KMS-11 (cell line): ENCODE data around the gene PRMT7.

ENCODE experiments used
- H2AFZ ChIP-seq: fragments of 200-600 bp; sonication (generic); 2 replicates; pipeline ENCODE4 v1.6.1; 2016; ENCODE audit warnings: antibody characterized with exemption, mixed run types, low read depth
- H3K27ac ChIP-seq: fragments of 200-600 bp; sonication (generic); 2 replicates; pipeline ENCODE4 v1.6.1; 2016; ENCODE audit warnings: mild to moderate bottlenecking, mixed run types
- H3K27me3 ChIP-seq: fragments of 200-600 bp; sonication (generic); 2 replicates; pipeline ENCODE4 v1.6.1; 2017; ENCODE audit warnings: mild to moderate bottlenecking, low read depth, mixed run types, moderate library complexity; ENCODE audit not compliant: insufficient read depth
- H3K36me3 ChIP-seq: fragments of 200-600 bp; sonication (generic); 2 replicates; pipeline ENCODE4 v1.6.1; 2017; ENCODE audit warnings: mild to moderate bottlenecking, mixed run types; ENCODE audit not compliant: insufficient read depth
- H3K4me1 ChIP-seq: fragments of 200-600 bp; sonication (generic); 2 replicates; pipeline ENCODE4 v1.6.1; 2016; ENCODE audit warnings: mild to moderate bottlenecking, low read depth, mixed run types; ENCODE audit not compliant: poor library complexity, severe bottlenecking
- H3K4me2 ChIP-seq: fragments of 200-600 bp; sonication (generic); 2 replicates; pipeline ENCODE4 v1.7.0; 2016; ENCODE audit warnings: mild to moderate bottlenecking, mixed run types
- H3K4me3 ChIP-seq: fragments of 200-600 bp; sonication (generic); IDR thresholded peaks from 2 replicates; pipeline ENCODE4 v1.6.1; 2017; ENCODE audit warnings: low read depth, low read length, mixed read lengths; ENCODE audit not compliant: insufficient read depth
- H3K79me2 ChIP-seq: fragments of 200-600 bp; sonication (generic); 2 replicates; pipeline ENCODE4 v1.6.1; 2016; ENCODE audit warnings: low read depth, mixed run types; ENCODE audit not compliant: insufficient read depth
- H3K9ac ChIP-seq: fragments of 200-600 bp; sonication (generic); 2 replicates; pipeline ENCODE4 v1.6.1; 2016; ENCODE audit warnings: mild to moderate bottlenecking, mixed run types
- H4K20me1 ChIP-seq: fragments of 200-600 bp; sonication (generic); 2 replicates; pipeline ENCODE4 v1.6.1; 2016; ENCODE audit warnings: mild to moderate bottlenecking, mixed run types; ENCODE audit not compliant: insufficient read depth
- TF ChIP-seq, protein P1 (sequence below): fragments of 200-600 bp; sonication (generic); conservative IDR thresholded peaks from 2 replicates; pipeline ENCODE4 v1.6.1; 2017; ENCODE audit warnings: low read depth, mild to moderate bottlenecking, antibody characterized with exemption, low read length, moderate library complexity, mixed read lengths

PRMT7 gene

DNA sequence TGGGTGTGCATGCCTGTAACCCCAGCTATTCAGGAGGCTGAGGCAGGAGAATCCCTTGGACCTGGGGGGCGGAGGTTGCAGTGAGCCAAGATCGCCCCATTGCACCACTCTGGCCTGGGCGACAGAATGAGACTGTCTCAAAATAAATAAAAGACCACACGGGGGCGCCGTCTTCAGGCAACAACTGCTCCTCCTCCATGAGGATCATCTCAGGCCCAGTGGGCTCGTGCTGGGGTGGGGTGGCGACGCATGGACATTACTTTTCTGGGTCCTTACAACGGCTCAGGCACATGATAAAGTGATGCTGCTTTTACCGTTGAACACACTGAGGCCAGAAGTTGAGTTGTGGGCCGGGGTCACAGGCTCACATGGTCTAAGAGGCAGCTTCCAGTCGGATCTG is 56.2 kb downstream of the PRMT7 start:
- H3K4me1 ChIP-seq = peaks cover 64% of the 10 kb centered on the region
- H3K4me3 ChIP-seq = no peak overlapping the region
- no peaks in the 10 kb centered on the region for H4K20me1 ChIP-seq
- peak overlapping the region; percentile 91; the same call in 1 of the 2 replicates for H3K4me2 ChIP-seq
- no peaks in the 10 kb centered on the region for H3K27me3 ChIP-seq
- H3K79me2 ChIP-seq = no peaks in the 10 kb centered on the region
- no peaks in the 10 kb centered on the region for H3K36me3 ChIP-seq
- no peak overlapping the region for H2AFZ ChIP-seq
- peak overlapping the region; percentile 94 for H3K27ac ChIP-seq
- no peak overlapping the region for H3K9ac ChIP-seq
- TF ChIP-seq, protein P1, sequence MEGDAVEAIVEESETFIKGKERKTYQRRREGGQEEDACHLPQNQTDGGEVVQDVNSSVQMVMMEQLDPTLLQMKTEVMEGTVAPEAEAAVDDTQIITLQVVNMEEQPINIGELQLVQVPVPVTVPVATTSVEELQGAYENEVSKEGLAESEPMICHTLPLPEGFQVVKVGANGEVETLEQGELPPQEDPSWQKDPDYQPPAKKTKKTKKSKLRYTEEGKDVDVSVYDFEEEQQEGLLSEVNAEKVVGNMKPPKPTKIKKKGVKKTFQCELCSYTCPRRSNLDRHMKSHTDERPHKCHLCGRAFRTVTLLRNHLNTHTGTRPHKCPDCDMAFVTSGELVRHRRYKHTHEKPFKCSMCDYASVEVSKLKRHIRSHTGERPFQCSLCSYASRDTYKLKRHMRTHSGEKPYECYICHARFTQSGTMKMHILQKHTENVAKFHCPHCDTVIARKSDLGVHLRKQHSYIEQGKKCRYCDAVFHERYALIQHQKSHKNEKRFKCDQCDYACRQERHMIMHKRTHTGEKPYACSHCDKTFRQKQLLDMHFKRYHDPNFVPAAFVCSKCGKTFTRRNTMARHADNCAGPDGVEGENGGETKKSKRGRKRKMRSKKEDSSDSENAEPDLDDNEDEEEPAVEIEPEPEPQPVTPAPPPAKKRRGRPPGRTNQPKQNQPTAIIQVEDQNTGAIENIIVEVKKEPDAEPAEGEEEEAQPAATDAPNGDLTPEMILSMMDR = no peak; the same call in 1 of the 2 replicates

DNA sequence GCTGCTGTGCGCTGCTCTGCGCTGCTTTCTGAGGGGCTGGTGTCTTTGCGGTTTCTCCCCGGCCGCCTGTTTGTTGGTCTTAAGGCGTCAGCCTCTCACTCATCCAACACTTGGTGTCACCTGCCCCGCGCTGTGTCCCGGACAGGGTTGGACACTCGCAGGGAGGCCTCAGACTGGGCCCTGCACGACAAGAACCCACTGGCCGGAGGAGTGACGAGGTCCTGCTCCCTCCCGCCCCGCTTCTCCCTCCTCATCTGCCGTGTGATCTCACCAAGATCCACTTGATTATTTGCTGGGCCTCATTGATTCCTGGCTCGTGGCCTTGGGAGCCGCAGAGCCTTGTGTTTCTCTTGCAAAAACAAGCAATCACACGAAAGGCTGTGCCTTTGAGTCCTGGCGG is 56.6 kb downstream of the PRMT7 start:
- Histone ChIP-seq H3K27ac (peak overlapping the region; percentile 94), H2AFZ (peak overlapping the region; percentile 49; the same call in 1 of the 2 replicates), H4K20me1 (no peaks in the 10 kb centered on the region), H3K27me3 (no peaks in the 10 kb centered on the region), H3K4me3 (no peak overlapping the region), H3K9ac (peak overlapping the region; percentile 67), H3K79me2 (no peaks in the 10 kb centered on the region), H3K4me1 (peaks cover 68% of the 10 kb centered on the region), H3K36me3 (no peaks in the 10 kb centered on the region), H3K4me2 (peak overlapping the region; percentile 91)
- TF ChIP-seq, protein P1 = no peak

DNA sequence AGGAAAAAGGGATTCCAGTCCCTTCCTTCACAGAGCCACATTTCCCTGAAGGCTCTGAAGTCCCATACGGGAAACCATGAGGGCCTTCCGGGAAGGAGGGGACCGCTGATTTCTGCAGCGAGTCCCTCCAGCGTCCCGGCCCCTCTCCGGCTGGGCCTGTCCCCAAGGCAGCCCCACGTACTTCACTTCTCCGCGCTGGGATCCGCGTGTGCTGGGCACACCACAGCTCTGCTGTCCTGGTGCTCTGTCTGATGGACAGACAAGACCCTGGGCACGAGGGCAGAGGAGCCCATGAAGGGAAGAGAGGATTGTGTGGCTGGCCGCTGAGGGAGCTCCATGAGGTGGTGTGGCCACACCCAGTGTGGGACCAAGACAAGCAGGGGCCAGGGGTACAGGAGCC is 57.1 kb downstream of the PRMT7 start:
- H2AFZ ChIP-seq = peak overlapping the region; percentile 49; the same call in 1 of the 2 replicates
- peaks cover 72% of the 10 kb centered on the region for H3K4me1 ChIP-seq

DNA sequence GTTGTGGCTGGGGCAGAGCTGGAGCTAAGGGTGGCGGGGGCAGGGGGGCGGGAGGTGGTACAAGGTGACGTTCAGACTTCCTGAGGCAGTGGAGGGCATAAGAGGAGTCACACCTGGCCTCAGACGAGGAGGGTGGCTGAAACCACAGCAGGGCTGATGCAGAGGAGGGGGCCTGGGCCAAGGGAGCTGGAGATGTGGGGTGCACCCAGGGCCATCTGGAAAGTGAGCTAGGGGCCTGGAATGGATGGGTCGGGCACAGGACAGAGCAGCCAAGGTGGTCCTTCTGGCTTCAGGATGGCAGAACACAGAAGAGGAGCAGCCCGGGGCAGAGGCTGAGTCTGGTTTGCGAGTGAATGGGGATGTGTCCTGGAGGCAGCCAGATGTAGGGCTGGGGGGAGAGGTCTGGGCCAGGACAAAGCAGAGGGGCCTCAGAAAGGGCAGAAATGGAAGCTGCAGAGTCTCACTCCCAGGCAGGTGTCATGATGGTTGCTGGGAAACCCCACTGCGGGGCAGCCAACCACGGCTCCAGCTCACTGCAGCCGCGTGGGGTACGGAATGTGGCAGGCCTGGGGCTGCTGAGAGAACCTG is 57.6 kb downstream of the PRMT7 start:
- peaks cover 77% of the 10 kb centered on the region for H3K4me1 ChIP-seq
- H3K27ac ChIP-seq = peak overlapping the region; percentile 94
- TF ChIP-seq, protein P1 = no peak
- H3K4me2 ChIP-seq = peak overlapping the region; percentile 91
- H3K9ac ChIP-seq = peak overlapping the region; percentile 67
- H3K27me3 ChIP-seq = no peaks in the 10 kb centered on the region
- no peaks in the 10 kb centered on the region for H3K79me2 ChIP-seq
- H2AFZ ChIP-seq = no peak overlapping the region
- H3K36me3 ChIP-seq = no peaks in the 10 kb centered on the region
- H4K20me1 ChIP-seq = no peaks in the 10 kb centered on the region
- H3K4me3 ChIP-seq = no peak overlapping the region

More for the DNA sequence above, 57.1 kb downstream of the PRMT7 start:
- peak overlapping the region; percentile 67 for H3K9ac ChIP-seq
- H3K27me3 ChIP-seq = no peaks in the 10 kb centered on the region
- no peaks in the 10 kb centered on the region for H4K20me1 ChIP-seq
- H3K27ac ChIP-seq = peak overlapping the region; percentile 94
- TF ChIP-seq, protein P1 = no peak
- H3K79me2 ChIP-seq = no peaks in the 10 kb centered on the region
- no peaks in the 10 kb centered on the region for H3K36me3 ChIP-seq
- no peak overlapping the region for H3K4me3 ChIP-seq
- H3K4me2 ChIP-seq = peak overlapping the region; percentile 91
